OCI-LY3 (cell line): Measurements from ENCODE around the gene GNAS-AS1.

Experiments used
- H2AFZ ChIP-seq: fragments of 200-600, 300-600 bp; shearing (Covaris generic); 2 replicates; pipeline ENCODE4 v1.6.0; 2014; ENCODE audit warnings: antibody characterized with exemption, low read depth, low read length
- H3K27ac ChIP-seq: fragments of 200-600, 300-600 bp; sonication (generic); 2 replicates; pipeline ENCODE4 v1.5.1; 2014; ENCODE audit warnings: mild to moderate bottlenecking, low read length, moderate library complexity, mixed read lengths
- H3K27me3 ChIP-seq: fragments of 200-600, 300-600 bp; sonication (generic); 2 replicates; pipeline ENCODE4 v1.6.1; 2014; ENCODE audit warnings: low read depth, low read length, mixed read lengths
- H3K36me3 ChIP-seq: fragments of 200-600, 300-600 bp; sonication (generic); replicated peaks from 2 replicates; pipeline ENCODE3; 2014; ENCODE audit warnings: low read depth, low read length, mixed read lengths
- H3K4me1 ChIP-seq: fragments of 300-600, 200-600 bp; sonication (generic); 2 replicates; pipeline ENCODE4 v1.6.1; 2014; ENCODE audit warnings: low read length, mixed read lengths
- H3K4me2 ChIP-seq: fragments of 200-600, 300-600 bp; sonication (generic); 2 replicates; pipeline ENCODE4 v1.6.1; 2014; ENCODE audit warnings: low read length, mixed read lengths
- H3K4me3 ChIP-seq: fragments of 300-600, 200-600 bp; sonication (generic); 2 replicates; pipeline ENCODE4 v1.5.1; 2014; ENCODE audit warnings: antibody characterized with exemption, mild to moderate bottlenecking, low read length, moderate library complexity
- H3K79me2 ChIP-seq: fragments of 300-600, 200-600 bp; shearing (Covaris generic); 2 replicates; pipeline ENCODE4 v1.6.1; 2014; ENCODE audit warnings: mild to moderate bottlenecking, low read length, mixed read lengths
- H3K9ac ChIP-seq: fragments of 300-600, 200-600 bp; shearing (Covaris generic); 2 replicates; pipeline ENCODE4 v1.6.0; 2014; ENCODE audit warnings: mild to moderate bottlenecking, low read length, moderate library complexity
- H3K9me3 ChIP-seq: fragments of 200-600, 300-600 bp; shearing (Covaris generic); 2 replicates; pipeline ENCODE4 v1.6.1; 2014; ENCODE audit warnings: low read length, mixed read lengths; ENCODE audit not compliant: insufficient read depth
- H4K20me1 ChIP-seq: fragments of 200-600, 300-600 bp; sonication (generic); 2 replicates; pipeline ENCODE4 v1.6.1; 2016; ENCODE audit warnings: low read length, mixed read lengths; ENCODE audit not compliant: insufficient read depth
- CTCF ChIP-seq: fragments of 200-600, 300-600 bp; sonication (generic); IDR thresholded peaks from 2 replicates; pipeline ENCODE4 v1.5.1; 2014; ENCODE audit warnings: antibody characterized with exemption, low read length, low read depth
- EZH2phosphoT487 ChIP-seq: fragments of 200-600 bp; shearing (Covaris generic); IDR thresholded peaks from 2 replicates; pipeline ENCODE4 v1.6.1; 2018; ENCODE audit warnings: antibody characterized with exemption, mixed run types, low read depth

The GNAS-AS1 gene

GRCh38 chr20:58774214-58774613, 76.5 kb downstream of the GNAS-AS1 start:
- TF ChIP-seq CTCF (no peak), EZH2phosphoT487 (no peak)
- H4K20me1 ChIP-seq: no peaks in the 10 kb centered on the region
- no peaks in the 10 kb centered on the region for H3K36me3 ChIP-seq
- H3K9ac ChIP-seq: no peak overlapping the region
- no peaks in the 10 kb centered on the region for H3K9me3 ChIP-seq
- no peaks in the 10 kb centered on the region for H3K79me2 ChIP-seq
- H3K4me3 ChIP-seq: no peak overlapping the region
- no peak overlapping the region for H2AFZ ChIP-seq
- peaks cover 80% of the 10 kb centered on the region for H3K27me3 ChIP-seq
- H3K4me2 ChIP-seq: no peak overlapping the region
- no peaks in the 10 kb centered on the region for H3K4me1 ChIP-seq
- no peak overlapping the region for H3K27ac ChIP-seq

GRCh38 chr20:58772786-58773185, 77.9 kb downstream of the GNAS-AS1 start:
- no peak overlapping the region for H3K9ac ChIP-seq
- no peak overlapping the region for H2AFZ ChIP-seq
- H3K4me1 ChIP-seq: no peaks in the 10 kb centered on the region
- H3K79me2 ChIP-seq: no peaks in the 10 kb centered on the region
- no peak overlapping the region for H3K27ac ChIP-seq
- H4K20me1 ChIP-seq: no peaks in the 10 kb centered on the region
- H3K36me3 ChIP-seq: no peaks in the 10 kb centered on the region
- TF ChIP-seq EZH2phosphoT487 (no peak), CTCF (no peak)
- H3K27me3 ChIP-seq: peaks cover 79% of the 10 kb centered on the region
- no peaks in the 10 kb centered on the region for H3K9me3 ChIP-seq
- no peak overlapping the region for H3K4me2 ChIP-seq
- no peak overlapping the region for H3K4me3 ChIP-seq
